ENCODE results near the gene CHD5. TPM values are rescaled to one million over a fixed set of nuclear protein-coding genes. Genes with fewer than 3 reads are reported as not detected.
A peak's percentile ranks its signal among the peaks of the same experiment; 100 is the strongest.

CHD5 gene
- total RNA-seq, 1 experiment from 2014 or later, result 0.39 TPM

- no peaks in the 10 kb centered on the region for H3K4me1 Mint-ChIP-seq (ENCODE audit: low read depth, unreplicated experiment)
- TF ChIP-seq CTCF (IDR thresholded peaks at IDR 0.05; ENCODE audit: insufficient read depth in 1 of 2, low read depth in 1 of 2, low read length in 1 of 2, severe bottlenecking in 1 of 2, unreplicated experiment in 1 of 2), result no peak
- no peaks in the 10 kb centered on the region for H3K27me3 Mint-ChIP-seq (ENCODE audit: insufficient read depth, unreplicated experiment)
- ChIA-PET CTCF (interaction anchor here (1.3 kb wide), 1 partner anchor 23 kb away, joined by 3 read pairs; no protein-coding TSS in a partner anchor), POLR2A (no interaction called here)
- H3K36me3 Mint-ChIP-seq (ENCODE audit: insufficient read depth, unreplicated experiment), result peaks cover 13% of the 10 kb centered on the region
- Histone ChIP-seq H3K36me3 (ENCODE audit: control insufficient read depth, insufficient read depth, low read length) (no peaks in the 10 kb centered on the region), H3K4me1 (no peaks in the 10 kb centered on the region), H3K9me3 (no peaks in the 10 kb centered on the region), H3K27me3 (replicated peaks; ENCODE audit: control insufficient read depth, insufficient read depth, low read length) (no peaks in the 10 kb centered on the region), H3K4me3 (ENCODE audit: low read depth, low read length) (no peak overlapping the region)
- H3K27ac Mint-ChIP-seq (ENCODE audit: unreplicated experiment), result no peak overlapping the region
- no peak overlapping the region for H3K4me3 Mint-ChIP-seq (ENCODE audit: unreplicated experiment)
- H3K9me3 Mint-ChIP-seq (ENCODE audit: unreplicated experiment), result no peaks in the 10 kb centered on the region
- intact Hi-C loops (cut with micrococcal nuclease; ENCODE audit: unreplicated experiment), result no loop called here
- no TSS peak for BruUV-seq (replicated peaks)
- no peak for DNase-seq
Measured at GRCh38 chr1:6056572-6056948, 123.6 kb downstream of the CHD5 start.

- Histone ChIP-seq H3K27me3 (replicated peaks; ENCODE audit: control insufficient read depth, insufficient read depth, low read length) (no peaks in the 10 kb centered on the region), H3K36me3 (ENCODE audit: control insufficient read depth, insufficient read depth, low read length) (no peaks in the 10 kb centered on the region), H3K9me3 (no peaks in the 10 kb centered on the region), H3K4me3 (ENCODE audit: low read depth, low read length) (no peak overlapping the region), H3K4me1 (no peaks in the 10 kb centered on the region)
- intact Hi-C loops (cut with micrococcal nuclease; ENCODE audit: unreplicated experiment), result no loop called here
- ChIA-PET POLR2A (no interaction called here), CTCF (no interaction called here)
- H3K27ac Mint-ChIP-seq (ENCODE audit: unreplicated experiment), result no peak overlapping the region
- no peak for TF ChIP-seq CTCF (IDR thresholded peaks at IDR 0.05; ENCODE audit: insufficient read depth in 1 of 2, low read depth in 1 of 2, low read length in 1 of 2, severe bottlenecking in 1 of 2, unreplicated experiment in 1 of 2)
- H3K36me3 Mint-ChIP-seq (ENCODE audit: insufficient read depth, unreplicated experiment), result peaks cover 13% of the 10 kb centered on the region
- no peak for DNase-seq
- H3K4me3 Mint-ChIP-seq (ENCODE audit: unreplicated experiment), result no peak overlapping the region
- no peaks in the 10 kb centered on the region for H3K9me3 Mint-ChIP-seq (ENCODE audit: unreplicated experiment)
- H3K4me1 Mint-ChIP-seq (ENCODE audit: low read depth, unreplicated experiment), result no peaks in the 10 kb centered on the region
- BruUV-seq (replicated peaks), result no TSS peak
- no peaks in the 10 kb centered on the region for H3K27me3 Mint-ChIP-seq (ENCODE audit: insufficient read depth, unreplicated experiment)
Measured at GRCh38 chr1:6054596-6054995, 125.5 kb downstream of the CHD5 start.

- CTCF ChIA-PET, result interaction anchor here (0.6 to 1.5 kb wide), 4 partner anchors 60 to 1705 kb away, joined by 3 to 15 read pairs (median 6); no protein-coding TSS in a partner anchor
- intact Hi-C loops (cut with micrococcal nuclease; ENCODE audit: unreplicated experiment), result loop anchor here (2.0 kb wide), 1 partner anchor 108 kb away; no protein-coding TSS in a partner anchor
- H3K36me3 ChIP-seq (ENCODE audit: control insufficient read depth, insufficient read depth, low read length), result no peaks in the 10 kb centered on the region
- peaks cover 8% of the 10 kb centered on the region for H3K36me3 Mint-ChIP-seq (ENCODE audit: insufficient read depth, unreplicated experiment)
- H3K4me3 ChIP-seq (ENCODE audit: low read depth, low read length), result no peak overlapping the region
- no peaks in the 10 kb centered on the region for H3K4me1 ChIP-seq
- no peak overlapping the region for H3K4me3 Mint-ChIP-seq (ENCODE audit: unreplicated experiment)
- no peaks in the 10 kb centered on the region for H3K4me1 Mint-ChIP-seq (ENCODE audit: low read depth, unreplicated experiment)
- no TSS peak for BruUV-seq (replicated peaks)
- DNase-seq, result no peak
- no peaks in the 10 kb centered on the region for H3K9me3 Mint-ChIP-seq (ENCODE audit: unreplicated experiment)
- no peaks in the 10 kb centered on the region for H3K27me3 ChIP-seq (replicated peaks; ENCODE audit: control insufficient read depth, insufficient read depth, low read length)
- peak in 1 of 2 experiments; percentile 2 for TF ChIP-seq CTCF (IDR thresholded peaks at IDR 0.05; ENCODE audit: insufficient read depth in 1 of 2, low read depth in 1 of 2, low read length in 1 of 2, severe bottlenecking in 1 of 2, unreplicated experiment in 1 of 2)
- no peak overlapping the region for H3K27ac Mint-ChIP-seq (ENCODE audit: unreplicated experiment)
- no peaks in the 10 kb centered on the region for H3K27me3 Mint-ChIP-seq (ENCODE audit: insufficient read depth, unreplicated experiment)
- POLR2A ChIA-PET, result interaction anchor here (0.5 kb wide), 1 partner anchor 62 kb away, joined by 3 read pairs; no protein-coding TSS in a partner anchor
- no peaks in the 10 kb centered on the region for H3K9me3 ChIP-seq
Measured at GRCh38 chr1:6053206-6053546, 126.9 kb downstream of the CHD5 start.
